Hepatocyte (in vitro differentiated cells): ENCODE measurements around the gene ATP2C2.

ENCODE experiments used
- EZH2 ChIP-seq: fragments of 200-600 bp; sonication (generic); IDR thresholded peaks from 2 replicates; pipeline ENCODE4 v1.6.1; 2016; ENCODE audit warnings: antibody characterized with exemption, mild to moderate bottlenecking, borderline replicate concordance
- EZH2phosphoT487 ChIP-seq: fragments of 200-600 bp; sonication (generic); IDR thresholded peaks from one replicate; pipeline ENCODE4 v1.6.1; 2018; ENCODE audit warnings: antibody characterized with exemption, mild to moderate bottlenecking, low read depth, moderate library complexity; ENCODE audit not compliant: unreplicated experiment, severe bottlenecking
- TF ChIP-seq, protein P1 (sequence below): fragments of 200-600 bp; sonication (generic); IDR thresholded peaks from 2 replicates; pipeline ENCODE4 v1.5.1; 2016; ENCODE audit warnings: antibody characterized with exemption, mild to moderate bottlenecking; ENCODE audit not compliant: poor library complexity

DNA sequence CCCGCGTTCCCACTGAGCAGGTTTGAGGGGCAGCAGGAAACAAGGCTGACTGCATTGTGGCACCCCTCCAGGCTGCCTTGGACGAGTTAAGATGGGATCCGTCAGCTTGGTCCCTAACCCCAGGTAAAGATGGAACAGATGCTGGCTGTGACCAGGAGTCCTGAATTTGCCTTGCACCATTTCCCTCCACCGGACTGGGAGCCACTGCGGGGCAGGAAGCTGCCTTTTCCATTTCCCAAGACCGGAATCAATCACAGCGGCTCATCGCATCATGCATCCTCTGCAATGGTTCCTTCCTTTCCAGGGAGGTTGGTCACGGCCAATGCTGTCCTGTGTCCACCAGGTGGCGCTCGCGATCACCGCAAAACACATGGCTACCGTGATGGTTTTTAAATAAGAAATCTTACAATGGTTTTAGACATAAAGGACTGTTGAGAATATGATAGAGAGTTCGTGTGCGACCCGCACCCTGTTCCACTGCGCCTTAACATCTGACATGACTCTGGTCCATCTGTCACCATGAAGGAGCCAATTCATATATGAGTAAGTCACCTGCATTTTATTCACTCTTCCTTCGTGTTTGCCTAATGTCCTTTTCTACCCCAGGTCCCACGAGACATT, 143.0 kb downstream of the ATP2C2 start:
- TF ChIP-seq EZH2 (no peak), EZH2phosphoT487 (no peak)
- TF ChIP-seq, protein P1, sequence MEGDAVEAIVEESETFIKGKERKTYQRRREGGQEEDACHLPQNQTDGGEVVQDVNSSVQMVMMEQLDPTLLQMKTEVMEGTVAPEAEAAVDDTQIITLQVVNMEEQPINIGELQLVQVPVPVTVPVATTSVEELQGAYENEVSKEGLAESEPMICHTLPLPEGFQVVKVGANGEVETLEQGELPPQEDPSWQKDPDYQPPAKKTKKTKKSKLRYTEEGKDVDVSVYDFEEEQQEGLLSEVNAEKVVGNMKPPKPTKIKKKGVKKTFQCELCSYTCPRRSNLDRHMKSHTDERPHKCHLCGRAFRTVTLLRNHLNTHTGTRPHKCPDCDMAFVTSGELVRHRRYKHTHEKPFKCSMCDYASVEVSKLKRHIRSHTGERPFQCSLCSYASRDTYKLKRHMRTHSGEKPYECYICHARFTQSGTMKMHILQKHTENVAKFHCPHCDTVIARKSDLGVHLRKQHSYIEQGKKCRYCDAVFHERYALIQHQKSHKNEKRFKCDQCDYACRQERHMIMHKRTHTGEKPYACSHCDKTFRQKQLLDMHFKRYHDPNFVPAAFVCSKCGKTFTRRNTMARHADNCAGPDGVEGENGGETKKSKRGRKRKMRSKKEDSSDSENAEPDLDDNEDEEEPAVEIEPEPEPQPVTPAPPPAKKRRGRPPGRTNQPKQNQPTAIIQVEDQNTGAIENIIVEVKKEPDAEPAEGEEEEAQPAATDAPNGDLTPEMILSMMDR: peak; percentile 94
